ENCODE results near the gene COL23A1.
"Not testable (repeated sequence)": the region's sequence is repeated elsewhere in the genome, so short reads cannot be mapped to it uniquely, and the experiment has no call there.

COL23A1 gene

GRCh38 chr5:178370102-178370501, 220.1 kb downstream of the COL23A1 start:
- no peak for DNase-seq

- DNase-seq = not testable (repeated sequence)
Observed at GRCh38 chr5:178369469-178369868, 220.7 kb downstream of the COL23A1 start.

- no peak for DNase-seq
Observed at GRCh38 chr5:178368716-178369300, 221.4 kb downstream of the COL23A1 start.

GRCh38 chr5:178368274-178368673, 221.9 kb downstream of the COL23A1 start:
- DNase-seq = no peak

GRCh38 chr5:178367736-178368120, 222.5 kb downstream of the COL23A1 start:
- no peak for DNase-seq

GRCh38 chr5:178366998-178367735, 223.0 kb downstream of the COL23A1 start:
- DNase-seq = no peak

- no peak for DNase-seq
Observed at GRCh38 chr5:178365501-178366440, 224.4 kb downstream of the COL23A1 start.

GRCh38 chr5:178364326-178364675, 225.9 kb downstream of the COL23A1 start:
- no peak for DNase-seq

GRCh38 chr5:178363501-178364325, 226.5 kb downstream of the COL23A1 start:
- DNase-seq = no peak

GRCh38 chr5:178361657-178362445, 228.3 kb downstream of the COL23A1 start:
- DNase-seq = no peak

GRCh38 chr5:178360926-178361235, 229.3 kb downstream of the COL23A1 start:
- no peak for DNase-seq

GRCh38 chr5:178360222-178360925, 229.8 kb downstream of the COL23A1 start:
- DNase-seq = no peak

GRCh38 chr5:178359738-178360137, 230.5 kb downstream of the COL23A1 start:
- no peak for DNase-seq

- DNase-seq = no peak
Observed at GRCh38 chr5:178357678-178358077, 232.5 kb downstream of the COL23A1 start.

GRCh38 chr5:178357121-178357521, 233.1 kb downstream of the COL23A1 start:
- DNase-seq = no peak

- no peak for DNase-seq
Observed at GRCh38 chr5:178356431-178356872, 233.7 kb downstream of the COL23A1 start.

GRCh38 chr5:178355671-178356070, 234.5 kb downstream of the COL23A1 start:
- DNase-seq = no peak

GRCh38 chr5:178353461-178353860, 236.7 kb downstream of the COL23A1 start:
- DNase-seq = no peak

GRCh38 chr5:178352035-178352349, 238.2 kb downstream of the COL23A1 start:
- no peak for DNase-seq

- DNase-seq = no peak
Observed at GRCh38 chr5:178351221-178352034, 238.8 kb downstream of the COL23A1 start.

Measured in activated naive CD4-positive, alpha-beta T cell treated with anti-CD3 and anti-CD28 coated beads, Interleukin-2, amount 50 U/mL, for 16 hours (primary cell).